ENCODE results near the gene PDCD10.

PDCD10 gene

GRCh38 chr3:167723025-167723512, 11.6 kb downstream of the PDCD10 start:
- Histone ChIP-seq H3K4me2 (no peak overlapping the region), H3K36me3 (ENCODE audit: insufficient read depth) (no peaks in the 10 kb centered on the region), H3K4me3 (IDR thresholded peaks at IDR 0.05; ENCODE audit: insufficient read depth, low read depth, low read length) (no peak overlapping the region), H3K4me1 (ENCODE audit: low read depth, poor library complexity, severe bottlenecking) (peaks cover 16% of the 10 kb centered on the region), H3K27me3 (ENCODE audit: insufficient read depth, low read depth) (no peaks in the 10 kb centered on the region), H4K20me1 (ENCODE audit: insufficient read depth) (peaks cover 9% of the 10 kb centered on the region), H3K9ac (no peak overlapping the region), H3K27ac (no peak overlapping the region), H3K79me2 (ENCODE audit: insufficient read depth, low read depth) (peaks cover 71% of the 10 kb centered on the region), H2AFZ (ENCODE audit: low read depth) (no peak overlapping the region)
- TF ChIP-seq CTCF (conservative IDR thresholded peaks at IDR 0.05; ENCODE audit: low read depth, low read length) = no peak

GRCh38 chr3:167718582-167718981, 16.1 kb downstream of the PDCD10 start:
- Histone ChIP-seq H2AFZ (ENCODE audit: low read depth) (no peak overlapping the region), H3K27me3 (ENCODE audit: insufficient read depth, low read depth) (no peaks in the 10 kb centered on the region), H3K4me1 (ENCODE audit: low read depth, poor library complexity, severe bottlenecking) (no peaks in the 10 kb centered on the region), H4K20me1 (ENCODE audit: insufficient read depth) (peaks cover 9% of the 10 kb centered on the region; the same call in 1 of the 2 replicates), H3K27ac (no peak overlapping the region), H3K9ac (no peak overlapping the region), H3K79me2 (ENCODE audit: insufficient read depth, low read depth) (peaks cover 44% of the 10 kb centered on the region), H3K36me3 (ENCODE audit: insufficient read depth) (no peaks in the 10 kb centered on the region), H3K4me3 (IDR thresholded peaks at IDR 0.05; ENCODE audit: insufficient read depth, low read depth, low read length) (no peak overlapping the region), H3K4me2 (no peak overlapping the region)
- no peak for TF ChIP-seq CTCF (conservative IDR thresholded peaks at IDR 0.05; ENCODE audit: low read depth, low read length)

GRCh38 chr3:167716920-167717319, 17.8 kb downstream of the PDCD10 start:
- Histone ChIP-seq H3K36me3 (ENCODE audit: insufficient read depth) (no peaks in the 10 kb centered on the region), H4K20me1 (ENCODE audit: insufficient read depth) (peaks cover 9% of the 10 kb centered on the region; the same call in 1 of the 2 replicates), H3K4me2 (no peak overlapping the region), H3K79me2 (ENCODE audit: insufficient read depth, low read depth) (peaks cover 43% of the 10 kb centered on the region), H3K27ac (no peak overlapping the region), H3K4me1 (ENCODE audit: low read depth, poor library complexity, severe bottlenecking) (no peaks in the 10 kb centered on the region), H2AFZ (ENCODE audit: low read depth) (no peak overlapping the region), H3K27me3 (ENCODE audit: insufficient read depth, low read depth) (no peaks in the 10 kb centered on the region), H3K9ac (no peak overlapping the region), H3K4me3 (IDR thresholded peaks at IDR 0.05; ENCODE audit: insufficient read depth, low read depth, low read length) (no peak overlapping the region)
- TF ChIP-seq CTCF (conservative IDR thresholded peaks at IDR 0.05; ENCODE audit: low read depth, low read length) = no peak

- no peaks in the 10 kb centered on the region for H3K4me1 ChIP-seq (ENCODE audit: low read depth, poor library complexity, severe bottlenecking)
- no peak overlapping the region for H3K4me3 ChIP-seq (IDR thresholded peaks at IDR 0.05; ENCODE audit: insufficient read depth, low read depth, low read length)
- no peaks in the 10 kb centered on the region for H3K27me3 ChIP-seq (ENCODE audit: insufficient read depth, low read depth)
- no peak overlapping the region for H3K9ac ChIP-seq
- no peak for TF ChIP-seq CTCF (conservative IDR thresholded peaks at IDR 0.05; ENCODE audit: low read depth, low read length)
- H3K79me2 ChIP-seq (ENCODE audit: insufficient read depth, low read depth) = peaks cover 39% of the 10 kb centered on the region; the same call in 1 of the 2 replicates
- no peak overlapping the region for H3K4me2 ChIP-seq
- no peaks in the 10 kb centered on the region; the same call in 1 of the 2 replicates for H3K36me3 ChIP-seq (ENCODE audit: insufficient read depth)
- no peak overlapping the region for H3K27ac ChIP-seq
- H2AFZ ChIP-seq (ENCODE audit: low read depth) = no peak overlapping the region
- H4K20me1 ChIP-seq (ENCODE audit: insufficient read depth) = peaks cover 9% of the 10 kb centered on the region; the same call in 1 of the 2 replicates
Measured at GRCh38 chr3:167714871-167715270, 19.8 kb downstream of the PDCD10 start.
